Neuronal stem cell (in vitro differentiated cells): Measurements from ENCODE around the gene PSENEN.

ENCODE experiments used
- DNase-seq: peaks from one replicate; pipeline ENCODE4 v3.0.0-alpha.2; 2013; ENCODE audit warnings: low spot score
- H2AFZ ChIP-seq: one replicate; pipeline ENCODE4 v1.6.1; 2013; ENCODE audit warnings: mild to moderate bottlenecking, low read length, inconsistent platforms
- H2AK5ac ChIP-seq: 2 replicates; pipeline ENCODE4 v1.6.1; 2013; ENCODE audit warnings: low read depth, mild to moderate bottlenecking, inconsistent platforms, low read length, moderate library complexity, mixed read lengths
- H2BK120ac ChIP-seq: 2 replicates; pipeline ENCODE4 v1.6.1; 2013; ENCODE audit warnings: low read depth, mild to moderate bottlenecking, inconsistent platforms, low read length, moderate library complexity, mixed read lengths
- H2BK12ac ChIP-seq: one replicate; pipeline ENCODE4 v1.6.1; 2013; ENCODE audit warnings: low read length, inconsistent platforms
- H2BK15ac ChIP-seq: 2 replicates; pipeline ENCODE4 v1.6.1; 2013; ENCODE audit warnings: mild to moderate bottlenecking, low read length, inconsistent platforms, mixed read lengths
- H2BK5ac ChIP-seq: one replicate; pipeline ENCODE4 v1.6.1; 2013; ENCODE audit warnings: inconsistent platforms, mild to moderate bottlenecking, low read length, moderate library complexity
- H3K14ac ChIP-seq: one replicate; pipeline ENCODE4 v1.6.1; 2013; ENCODE audit warnings: low read length, inconsistent platforms
- H3K18ac ChIP-seq: 2 replicates; pipeline ENCODE4 v1.6.1; 2013; ENCODE audit warnings: low read length, inconsistent platforms
- H3K23ac ChIP-seq: 2 replicates; pipeline ENCODE4 v1.6.1; 2013; ENCODE audit warnings: low read depth, mild to moderate bottlenecking, mixed read lengths, low read length, inconsistent platforms; ENCODE audit not compliant: poor library complexity
- H3K27ac ChIP-seq: replicated peaks from 3 replicates; pipeline ENCODE4 v1.5.1; 2013; ENCODE audit warnings: low read length, inconsistent platforms
- H3K27me3 ChIP-seq, 3 experiments: 2 replicates each; pipeline ENCODE4 v1.6.1; 2013; ENCODE audit warnings: low read length in 3 of 3, mild to moderate bottlenecking in 2 of 3, inconsistent platforms in 1 of 3, low read depth in 1 of 3, mixed read lengths in 1 of 3, moderate library complexity in 1 of 3; ENCODE audit not compliant: control insufficient read depth in 3 of 3, insufficient read depth in 3 of 3
- H3K36me3 ChIP-seq, 2 donors: replicated peaks in 1 of 2; 2 replicates each; pipeline ENCODE4 v1.6.1; 2013; ENCODE audit warnings: low read length in 2 of 2; ENCODE audit not compliant: control insufficient read depth in 2 of 2, insufficient read depth in 2 of 2
- H3K4ac ChIP-seq: 2 replicates; pipeline ENCODE4 v1.6.1; 2013; ENCODE audit warnings: inconsistent platforms, mild to moderate bottlenecking, low read length, moderate library complexity
- H3K4me1 ChIP-seq, 2 donors: 1 replicate in 1 of 2; 2 replicates in 1 of 2; pipeline ENCODE4 v1.6.1; 2013; ENCODE audit warnings: low read length in 2 of 2, low read depth in 1 of 2; ENCODE audit not compliant: control insufficient read depth in 2 of 2, insufficient read depth in 1 of 2
- H3K4me2 ChIP-seq: one replicate; pipeline ENCODE4 v1.6.1; 2013; ENCODE audit warnings: mild to moderate bottlenecking, low read length, inconsistent platforms; ENCODE audit not compliant: insufficient read depth, poor library complexity, severe bottlenecking
- H3K4me3 ChIP-seq, 2 donors: 2 replicates each; pipeline ENCODE4 v1.5.1; 2013; ENCODE audit warnings: low read length in 2 of 2, mild to moderate bottlenecking in 2 of 2, inconsistent platforms in 1 of 2, moderate library complexity in 1 of 2
- H3K79me1 ChIP-seq: one replicate; pipeline ENCODE4 v1.6.1; 2013; ENCODE audit warnings: low read depth, mild to moderate bottlenecking, inconsistent platforms, low read length, moderate library complexity
- H3K9ac ChIP-seq: one replicate; pipeline ENCODE4 v1.6.1; 2013; ENCODE audit warnings: mild to moderate bottlenecking, low read depth, low read length, inconsistent platforms; ENCODE audit not compliant: poor library complexity
- H3K9me3 ChIP-seq, 2 donors: replicated peaks in 1 of 2; 2 replicates each; pipeline versions ENCODE3 to v1.6.1; 2013; ENCODE audit warnings: low read length in 2 of 2, mild to moderate bottlenecking in 2 of 2, inconsistent platforms in 1 of 2, low read depth in 1 of 2, mixed read lengths in 1 of 2, moderate library complexity in 1 of 2; ENCODE audit not compliant: control insufficient read depth in 2 of 2, insufficient read depth in 1 of 2
- H4K8ac ChIP-seq: one replicate; pipeline ENCODE4 v1.6.1; 2013; ENCODE audit warnings: low read depth, mild to moderate bottlenecking, inconsistent platforms, low read length, moderate library complexity
- H4K91ac ChIP-seq: one replicate; pipeline ENCODE4 v1.6.1; 2013; ENCODE audit warnings: low read length, low read depth, mild to moderate bottlenecking, inconsistent platforms; ENCODE audit not compliant: poor library complexity
- WGBS, 2 donors: extraction: QIAGEN DNeasy Blood & Tissue Kit; methylation state at CpG; one replicate each; pipeline ENCODE4 v1.1.7; 2013; ENCODE audit warnings: missing lambda C conversion rate in 2 of 2, mixed read lengths in 1 of 2; ENCODE audit not compliant: insufficient read length in 2 of 2, insufficient replicate concordance in 1 of 2; ENCODE audit errors: extremely low coverage in 2 of 2; 5-methylcytosine and 5-hydroxymethylcytosine counted together

The PSENEN gene

GRCh38 chr19:35783469-35784434 lies 38.3 kb downstream of the PSENEN start:
- Histone ChIP-seq H4K91ac (no peak overlapping the region), H3K79me1 (no peaks in the 10 kb centered on the region), H3K23ac (peak overlapping the region; percentile 89), H3K27me3 (no peaks in the 10 kb centered on the region), H3K9me3 (no peaks in the 10 kb centered on the region), H4K8ac (no peak overlapping the region), H3K27ac (no peak overlapping the region), H3K9ac (peak overlapping the region; percentile 83), H2AFZ (no peak overlapping the region), H3K4me3 (no peak overlapping the region), H2BK5ac (peak overlapping the region; percentile 24), H3K4ac (no peak overlapping the region), H3K14ac (no peak overlapping the region), H2BK120ac (no peak overlapping the region), H3K4me2 (peak overlapping the region; percentile 40), H3K36me3 (peaks cover 24 to 81% of the 10 kb centered on the region in 2 donors), H3K18ac (peak overlapping the region; percentile 38), H2BK15ac (peak overlapping the region; percentile 37), H2AK5ac (peak overlapping the region; percentile 88), H2BK12ac (peak overlapping the region; percentile 6), H3K4me1 (peaks cover 0 to 11% of the 10 kb centered on the region in 2 donors)
- WGBS, 2 donors, result no CpG with 5 or more reads among the region's 28 CpGs
- DNase-seq, result no peak

GRCh38 chr19:35784503-35785338 lies 39.3 kb downstream of the PSENEN start:
- Histone ChIP-seq H2BK120ac (no peak overlapping the region), H3K27me3 (no peaks in the 10 kb centered on the region), H2AFZ (no peak overlapping the region), H3K18ac (peak overlapping the region; percentile 65), H3K4me2 (peak overlapping the region; percentile 40), H3K4me3 (peak overlapping the region in 1 of 2 donors; percentile 52), H3K4me1 (peaks cover 0 to 11% of the 10 kb centered on the region in 2 donors), H3K9ac (peak overlapping the region; percentile 83), H2BK5ac (peak overlapping the region; percentile 75), H3K79me1 (no peaks in the 10 kb centered on the region), H4K91ac (no peak overlapping the region), H3K27ac (no peak overlapping the region), H3K9me3 (no peaks in the 10 kb centered on the region), H3K23ac (no peak overlapping the region), H3K4ac (peak overlapping the region; percentile 76), H3K36me3 (peaks cover 24 to 71% of the 10 kb centered on the region in 2 donors), H3K14ac (no peak overlapping the region), H4K8ac (no peak overlapping the region), H2BK15ac (no peak overlapping the region), H2AK5ac (peak overlapping the region; percentile 63), H2BK12ac (no peak overlapping the region)
- DNase-seq, result no peak
- WGBS, 2 donors, result no CpG with 5 or more reads among the region's 45 CpGs

- H2BK15ac ChIP-seq, result no peak overlapping the region
- no peak overlapping the region for H2BK5ac ChIP-seq
- H3K4ac ChIP-seq, result no peak overlapping the region
- no peak overlapping the region for H3K4me3 ChIP-seq
- peaks cover 0 to 11% of the 10 kb centered on the region in 2 donors for H3K4me1 ChIP-seq
- no peak overlapping the region for H2BK12ac ChIP-seq
- H3K14ac ChIP-seq, result no peak overlapping the region
- no peaks in the 10 kb centered on the region for H3K27me3 ChIP-seq
- H3K27ac ChIP-seq, result no peak overlapping the region
- H4K8ac ChIP-seq, result no peak overlapping the region
- DNase-seq, result no peak
- H3K18ac ChIP-seq, result peak overlapping the region; percentile 65
- H3K4me2 ChIP-seq, result no peak overlapping the region
- H3K36me3 ChIP-seq, result peaks cover 24 to 66% of the 10 kb centered on the region in 2 donors
- no CpG with 5 or more reads among the region's 10 CpGs for WGBS, 2 donors
- no peak overlapping the region for H3K9ac ChIP-seq
- H2AK5ac ChIP-seq, result peak overlapping the region; percentile 63
- no peaks in the 10 kb centered on the region for H3K9me3 ChIP-seq
- no peak overlapping the region for H2BK120ac ChIP-seq
- H2AFZ ChIP-seq, result no peak overlapping the region
- no peak overlapping the region for H3K23ac ChIP-seq
- no peak overlapping the region for H4K91ac ChIP-seq
- H3K79me1 ChIP-seq, result peaks cover 1% of the 10 kb centered on the region
These were observed 39.8 kb downstream of the PSENEN start for GRCh38 chr19:35785339-35785627.
